Right renal cortex interstitium (tissue), 3 donors: ENCODE results near the gene GALR2. TPM values are rescaled to one million over a fixed set of nuclear protein-coding genes. Genes with fewer than 3 reads are reported as not detected.

Source experiments
- DNase-seq, 3 donors: peaks; one replicate each; pipeline ENCODE4 v3.0.0-alpha.2; 2013; ENCODE audit warnings: low read depth in 3 of 3, low spot score in 2 of 3
- polyA plus RNA-seq, 3 donors: library from polyadenylated mRNA; unstranded; fragments of 120-200 nt; gene quantifications; one replicate each; pipeline ENCODE4 v1.2.1, GENCODE V29; 2013; ENCODE audit not compliant: insufficient read length in 3 of 3

GALR2 gene
- polyA plus RNA-seq, 3 donors: 0.26 TPM; not detected in 2

GRCh38 chr17:76091526-76092286 is 17.1 kb downstream of the GALR2 start:
- DNase-seq: no peak

DNA sequence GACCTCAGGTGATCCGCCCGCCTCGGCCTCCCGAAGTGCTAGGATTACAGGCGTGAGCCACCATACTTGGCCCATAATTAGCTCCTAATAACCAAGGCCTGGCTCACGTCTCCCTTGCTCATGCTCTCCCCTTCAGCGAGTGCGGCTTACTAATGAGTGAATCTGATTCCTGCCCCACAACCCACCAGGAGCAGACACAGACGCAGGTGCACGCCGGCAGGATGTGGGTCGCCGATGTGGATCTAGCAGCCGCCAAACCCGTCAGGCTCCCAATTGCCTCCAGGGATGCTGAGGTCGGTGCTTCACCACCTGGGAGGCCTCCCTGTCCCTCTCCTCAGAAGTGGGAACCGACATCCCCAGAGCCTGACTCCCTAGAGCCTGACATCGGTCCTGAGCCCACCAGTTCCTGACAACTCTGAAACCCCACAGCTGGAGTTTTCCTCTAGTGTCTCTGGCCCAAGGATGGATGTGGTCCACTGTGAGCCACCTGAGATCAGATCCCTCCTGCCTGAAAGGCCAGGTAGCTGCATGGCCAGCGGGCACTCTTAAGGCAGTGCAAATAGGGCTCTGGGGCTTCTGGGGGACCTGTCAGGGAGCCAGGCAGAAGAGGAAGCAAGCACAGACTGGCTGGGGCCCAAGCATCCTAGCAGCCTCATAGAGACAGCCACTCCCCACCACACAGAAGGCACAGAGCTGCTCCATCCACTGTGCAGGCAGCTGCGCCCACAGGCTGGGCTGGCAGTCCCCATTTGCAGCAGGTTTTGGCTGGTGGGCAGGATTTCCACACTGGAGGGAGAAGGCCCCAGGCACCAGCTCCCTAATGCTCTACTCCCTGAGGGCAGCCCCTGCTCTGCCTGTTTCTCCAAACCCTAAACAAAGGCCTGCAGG is 18.2 kb downstream of the GALR2 start:
- no peak for DNase-seq

DNA sequence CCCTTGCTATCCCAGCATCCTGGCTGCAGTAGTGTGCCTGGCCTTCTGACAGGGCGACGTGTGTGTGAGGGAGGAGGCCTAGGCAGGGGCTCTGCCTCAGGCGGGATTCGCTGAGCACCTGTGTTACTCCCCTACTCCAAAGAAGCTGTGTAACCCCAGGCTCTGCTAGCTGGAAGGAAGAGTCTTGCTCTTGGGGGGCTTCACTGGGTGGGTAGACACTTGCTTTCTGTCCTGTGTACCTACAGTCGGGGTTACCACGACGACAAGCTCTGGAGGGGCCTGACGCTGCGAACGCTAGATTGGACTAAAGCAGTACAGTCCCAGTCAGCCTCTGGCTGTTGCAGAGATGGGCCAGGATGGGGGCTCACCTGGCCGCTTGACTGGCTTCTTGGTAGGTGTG is 19.5 kb downstream of the GALR2 start:
- no peak for DNase-seq

GRCh38 chr17:76095943-76096342 is 21.4 kb downstream of the GALR2 start:
- no peak for DNase-seq

GRCh38 chr17:76097716-76098295 is 23.2 kb downstream of the GALR2 start:
- DNase-seq: no peak

DNA sequence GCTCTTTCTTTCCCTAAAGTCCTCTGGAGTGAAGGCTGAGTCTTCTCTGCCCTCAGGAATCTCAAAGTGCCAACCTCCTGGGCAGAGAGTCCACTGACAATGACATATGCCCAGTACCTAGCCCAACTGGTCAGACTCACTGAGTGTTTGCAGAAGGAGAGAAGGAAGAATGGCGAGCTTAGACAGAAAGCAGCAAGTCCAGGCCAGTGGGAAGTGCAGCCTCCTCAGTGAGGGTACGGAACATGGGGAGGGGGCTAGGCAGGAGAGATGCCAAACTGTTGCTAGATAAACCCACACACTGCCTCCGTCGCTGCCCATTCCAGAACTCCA is 28.3 kb downstream of the GALR2 start:
- DNase-seq: no peak

- peak; percentile 85 to 93 (median 88) for DNase-seq
These were observed 28.9 kb downstream of the GALR2 start, which contains the start of gene EXOC7 for GRCh38 chr17:76103274-76104139. Gene EXOC7, minus strand, starts transcription at chr17:76103787. Its CDS starts 95 bp downstream, at chr17:76103692.

DNA sequence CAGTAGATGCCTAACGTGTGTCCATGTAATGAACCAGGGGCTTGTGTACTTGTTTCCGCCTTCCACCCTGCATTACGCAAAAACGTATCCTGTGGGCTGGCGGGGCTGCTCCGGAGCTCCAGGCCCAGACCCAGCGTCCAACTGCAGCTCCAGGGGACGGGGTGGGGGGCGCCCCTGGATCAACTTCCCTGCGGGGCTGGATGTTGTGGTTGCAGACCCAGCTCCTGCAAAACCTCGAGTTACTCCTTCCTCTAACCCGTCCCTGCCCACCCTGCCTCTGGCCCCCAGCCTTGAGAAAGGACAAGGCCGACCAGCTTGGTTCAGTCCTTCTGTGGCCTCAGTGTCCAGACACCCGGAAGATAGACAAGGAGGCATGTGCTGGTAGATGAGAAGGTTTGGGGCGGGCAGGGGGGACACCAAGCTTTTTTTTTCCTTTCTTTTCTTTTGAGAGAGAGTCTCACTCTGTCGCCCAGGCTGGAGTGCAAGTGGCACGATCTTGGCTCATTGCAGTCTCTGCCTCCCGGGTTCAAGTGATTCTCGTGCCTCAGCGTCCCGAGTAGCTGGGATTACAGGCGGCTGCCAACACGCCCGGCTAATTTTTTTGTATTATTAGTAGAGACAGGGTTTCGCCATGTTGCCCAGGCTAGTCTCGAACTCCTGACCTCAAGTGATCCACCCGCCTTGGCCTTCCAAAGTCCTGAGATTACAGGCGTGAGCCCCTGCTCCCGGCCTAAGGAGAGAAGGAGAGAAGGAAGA is 29.7 kb downstream of the GALR2 start:
- DNase-seq: no peak

DNA sequence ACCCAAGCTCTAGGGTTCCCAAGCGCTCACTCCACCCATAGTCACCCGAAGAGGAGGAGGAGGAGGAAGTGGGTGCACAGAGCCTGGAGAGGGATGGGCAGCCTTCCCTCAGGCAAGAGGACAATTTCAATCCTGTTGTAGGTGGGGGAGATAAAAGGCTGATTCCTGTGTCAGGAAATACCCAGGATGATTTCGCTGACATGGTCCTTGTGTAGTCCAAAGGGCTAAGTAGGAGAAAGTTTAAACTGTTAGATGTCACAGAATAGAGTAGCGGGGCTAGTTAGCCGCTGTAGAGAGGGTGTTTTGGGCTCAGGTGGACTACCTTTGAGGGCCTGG is 30.3 kb downstream of the GALR2 start:
- DNase-seq: no peak

DNA sequence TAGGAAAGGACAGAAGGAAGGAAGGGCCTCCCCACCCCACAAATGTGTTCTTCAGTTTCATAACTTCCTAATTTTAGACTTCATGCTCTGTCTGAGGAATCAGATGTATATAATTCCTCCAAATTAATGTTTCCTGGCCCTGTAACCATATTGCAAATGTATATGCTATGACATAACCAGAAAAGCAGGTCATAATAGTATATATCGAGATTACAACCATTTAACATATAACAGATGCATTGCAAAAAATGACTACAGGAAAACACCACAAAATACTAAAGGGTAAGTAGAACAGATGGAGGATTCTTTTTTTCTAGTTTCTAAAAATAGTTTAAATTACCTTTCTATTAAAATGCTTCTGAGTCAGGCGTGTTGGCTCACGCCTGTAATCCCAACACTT is 32.1 kb downstream of the GALR2 start:
- no peak for DNase-seq

DNA sequence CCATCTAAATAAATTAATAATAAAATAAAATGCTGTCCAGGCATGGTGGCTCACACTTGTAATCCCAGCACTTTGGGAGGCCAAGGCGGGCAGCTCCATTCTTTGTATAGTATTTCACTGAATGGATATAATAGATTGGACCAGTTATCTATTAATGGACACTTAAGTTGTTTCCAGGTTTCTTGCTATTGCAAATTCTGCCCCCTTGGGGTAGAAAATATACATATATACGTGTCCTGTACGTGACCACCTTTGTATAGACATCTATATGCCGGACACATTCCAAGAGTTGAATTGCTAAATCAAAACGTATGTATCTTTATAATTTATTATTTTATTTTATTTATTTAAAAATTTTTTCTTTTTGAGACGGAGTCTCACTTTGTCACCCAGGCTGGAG is 32.9 kb downstream of the GALR2 start:
- DNase-seq: no peak

DNA sequence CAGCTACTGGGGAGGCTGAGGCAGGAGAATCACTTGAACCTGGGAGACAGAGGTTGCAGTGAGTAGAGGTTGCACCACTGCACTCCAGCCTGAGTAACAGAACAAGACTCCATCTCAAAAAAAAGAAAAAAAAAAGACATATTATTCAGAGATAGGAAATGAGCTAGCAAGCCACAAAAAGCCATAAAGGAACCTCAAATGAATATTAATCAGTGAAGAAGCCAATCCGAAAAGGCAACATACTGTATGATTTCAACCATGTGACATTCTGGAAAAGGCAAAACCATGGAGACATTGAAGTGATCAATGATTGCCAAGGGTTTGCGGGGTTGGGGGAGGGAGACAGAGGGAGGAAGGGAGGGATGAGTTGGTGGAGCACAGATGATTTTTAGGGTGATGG is 37.4 kb downstream of the GALR2 start:
- no peak for DNase-seq

GRCh38 chr17:76115138-76115754 is 40.7 kb downstream of the GALR2 start:
- no peak for DNase-seq

- no peak for DNase-seq
These were observed 45.1 kb downstream of the GALR2 start for GRCh38 chr17:76119409-76120371.

GRCh38 chr17:76120658-76121008 is 46.1 kb downstream of the GALR2 start:
- no peak for DNase-seq

DNA sequence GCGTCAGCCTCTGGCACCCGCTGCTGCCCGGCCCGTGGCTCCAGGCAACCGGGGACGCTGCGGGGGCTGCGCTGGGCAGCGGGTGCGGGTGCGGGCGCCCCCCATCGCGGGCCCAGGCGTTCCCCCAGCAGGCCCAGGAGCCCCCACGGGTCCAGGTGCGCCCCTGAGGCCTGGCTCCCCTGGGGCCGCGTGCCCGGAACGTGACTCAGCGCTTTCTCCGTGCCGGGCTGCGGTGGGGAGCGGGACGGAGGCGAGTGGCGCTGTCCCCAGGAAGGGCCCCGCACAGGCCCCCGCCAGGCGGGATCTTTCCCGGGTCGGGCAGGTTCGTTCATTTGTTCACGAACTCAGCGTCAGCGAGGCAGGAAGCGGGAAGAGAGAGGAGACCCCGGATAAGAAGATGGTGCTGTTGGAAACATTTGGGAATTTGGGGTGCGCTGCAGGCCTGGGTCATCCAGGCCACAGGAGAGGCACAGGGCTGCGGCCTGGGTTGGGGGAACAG is 47.4 kb downstream of the GALR2 start:
- no peak for DNase-seq

GRCh38 chr17:76122431-76123190 is 48.0 kb downstream of the GALR2 start:
- DNase-seq: no peak

DNA sequence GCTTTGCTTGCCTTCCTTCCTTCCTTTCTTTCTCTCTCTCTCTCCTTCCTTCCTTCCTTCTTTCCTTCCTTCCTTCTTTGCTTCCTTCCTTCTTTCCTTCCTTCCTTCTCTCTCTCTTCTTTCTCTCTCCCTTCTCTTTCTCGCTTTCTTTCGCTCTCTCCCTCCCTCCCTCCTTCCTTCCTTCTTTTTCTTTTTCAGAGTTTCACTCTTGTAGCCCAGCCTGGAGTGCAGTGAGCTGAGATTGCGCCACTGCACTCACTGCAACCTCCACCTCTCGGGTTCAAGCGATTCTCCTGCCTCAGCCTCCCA is 48.6 kb downstream of the GALR2 start:
- DNase-seq: no peak
